Motor neuron (in vitro differentiated cells): ENCODE data around the gene WWC2. TPM values are rescaled to one million over a fixed set of nuclear protein-coding genes. Genes with fewer than 3 reads are reported as not detected.

ENCODE experiments used
- total RNA-seq, 8 experiments: library from RNA; unstranded; fragments of 300-600 nt; gene quantifications; 2 replicates each; pipeline versions ENCODE4 v1.2.3 to v1.2.4, GENCODE V29; 2022

WWC2 gene
- total RNA-seq, 8 experiments from 2014 or later = 4.2 to 59.4 (median 12.9) TPM

Other genes with a start within 250 kb of the WWC2 start
- gene DCTD, start 181.9 kb upstream of the WWC2 start, total RNA-seq = 10 to 100 TPM; 26.8 to 99.4 (median 55.5) TPM
- under 1 TPM in 6 of 8 experiments, not detected in 2; 0.14 to 0.46 (median 0.39) TPM for gene CLDN22, start 221.0 kb downstream of the WWC2 start, total RNA-seq
- 1 to 10 TPM in 2 of 8 experiments, under 1 TPM in 2, not detected in 4; 0.50 to 2.3 (median 1.4) TPM for gene CLDN24, start 223.2 kb downstream of the WWC2 start, total RNA-seq